Measurements from ENCODE around the gene PALLD. TPM values are rescaled to one million over a fixed set of nuclear protein-coding genes. Genes with fewer than 3 reads are reported as not detected.

Gene PALLD
- total RNA-seq, 2 donors from 2014 or later: 72.1 to 195 TPM

DNA sequence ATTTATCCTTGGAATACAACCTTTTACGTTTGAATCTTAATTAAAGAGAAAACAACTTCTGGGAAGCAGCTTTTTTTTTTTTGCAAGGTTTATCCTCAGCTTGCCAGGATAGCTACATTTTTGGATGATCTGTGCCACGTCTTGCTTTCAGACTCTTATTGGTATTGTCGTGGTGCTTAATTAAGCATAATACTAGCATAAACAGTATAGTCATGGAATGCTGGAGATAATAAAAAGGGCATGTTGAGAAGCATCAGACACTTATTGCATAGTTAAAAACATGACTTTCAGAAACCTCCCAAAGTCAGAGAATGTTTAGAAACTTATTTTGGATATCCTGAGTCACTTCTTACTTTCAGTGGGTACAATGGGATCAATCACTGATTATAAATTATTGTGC lies 77.0 kb downstream of the PALLD start:
- DNase-seq: no peak
- Histone ChIP-seq H3K9me3 (no peaks in the 10 kb centered on the region), H3K9ac (ENCODE audit: low read depth in 2 of 2, low read length in 2 of 2) (no peak overlapping the region), H3K4me3 (no peak overlapping the region), H3K4me1 (no peaks in the 10 kb centered on the region), H3K27ac (no peak overlapping the region), H3K27me3 (no peaks in the 10 kb centered on the region), H3K36me3 (no peaks in the 10 kb centered on the region)
- TF ChIP-seq, protein P1, sequence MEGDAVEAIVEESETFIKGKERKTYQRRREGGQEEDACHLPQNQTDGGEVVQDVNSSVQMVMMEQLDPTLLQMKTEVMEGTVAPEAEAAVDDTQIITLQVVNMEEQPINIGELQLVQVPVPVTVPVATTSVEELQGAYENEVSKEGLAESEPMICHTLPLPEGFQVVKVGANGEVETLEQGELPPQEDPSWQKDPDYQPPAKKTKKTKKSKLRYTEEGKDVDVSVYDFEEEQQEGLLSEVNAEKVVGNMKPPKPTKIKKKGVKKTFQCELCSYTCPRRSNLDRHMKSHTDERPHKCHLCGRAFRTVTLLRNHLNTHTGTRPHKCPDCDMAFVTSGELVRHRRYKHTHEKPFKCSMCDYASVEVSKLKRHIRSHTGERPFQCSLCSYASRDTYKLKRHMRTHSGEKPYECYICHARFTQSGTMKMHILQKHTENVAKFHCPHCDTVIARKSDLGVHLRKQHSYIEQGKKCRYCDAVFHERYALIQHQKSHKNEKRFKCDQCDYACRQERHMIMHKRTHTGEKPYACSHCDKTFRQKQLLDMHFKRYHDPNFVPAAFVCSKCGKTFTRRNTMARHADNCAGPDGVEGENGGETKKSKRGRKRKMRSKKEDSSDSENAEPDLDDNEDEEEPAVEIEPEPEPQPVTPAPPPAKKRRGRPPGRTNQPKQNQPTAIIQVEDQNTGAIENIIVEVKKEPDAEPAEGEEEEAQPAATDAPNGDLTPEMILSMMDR (IDR thresholded peaks at IDR 0.05): no peak
- intact Hi-C loops (cut with DNase I): no loop called here

DNA sequence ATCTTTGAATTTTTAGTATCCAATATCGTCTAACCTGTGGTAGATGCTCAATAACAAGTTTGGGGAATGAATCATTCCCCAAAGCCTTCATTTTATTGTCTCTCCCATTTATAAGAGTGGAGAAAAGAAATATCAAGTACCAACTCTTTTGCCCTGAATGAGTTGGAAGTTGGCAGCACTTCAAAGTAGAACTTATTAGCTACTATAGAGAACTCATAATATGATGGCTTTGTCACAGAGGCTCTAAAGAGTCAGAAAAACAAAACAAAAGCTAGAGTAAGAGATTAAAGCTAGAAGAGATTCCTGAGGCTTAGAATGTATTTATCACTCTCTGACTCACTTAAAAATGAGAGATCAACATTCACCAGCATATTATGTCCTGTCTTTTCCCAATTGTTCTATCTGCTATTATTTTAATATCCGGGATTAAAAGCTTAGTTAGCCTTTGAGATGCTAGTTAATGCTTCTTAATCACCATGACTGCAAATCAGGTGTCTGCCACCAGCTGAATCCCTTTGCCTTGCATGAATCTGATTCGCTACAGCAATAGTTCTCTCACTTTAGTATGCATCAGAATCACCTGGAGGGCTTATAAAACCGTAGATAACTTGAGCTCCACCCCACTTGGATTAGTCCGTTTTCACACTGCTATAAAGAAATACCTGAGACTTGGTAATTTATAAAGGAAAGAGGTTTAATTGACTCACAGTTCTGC lies 77.9 kb downstream of the PALLD start:
- H3K27ac ChIP-seq: no peak overlapping the region
- intact Hi-C loops (cut with DNase I): no loop called here
- no peak overlapping the region for H3K4me3 ChIP-seq
- no peak overlapping the region for H3K9ac ChIP-seq (ENCODE audit: low read depth in 2 of 2, low read length in 2 of 2)
- H3K27me3 ChIP-seq: no peaks in the 10 kb centered on the region
- H3K9me3 ChIP-seq: no peaks in the 10 kb centered on the region
- no peak for DNase-seq
- H3K36me3 ChIP-seq: no peaks in the 10 kb centered on the region
- H3K4me1 ChIP-seq: no peaks in the 10 kb centered on the region
- TF ChIP-seq, protein P1 (IDR thresholded peaks at IDR 0.05): no peak

DNA sequence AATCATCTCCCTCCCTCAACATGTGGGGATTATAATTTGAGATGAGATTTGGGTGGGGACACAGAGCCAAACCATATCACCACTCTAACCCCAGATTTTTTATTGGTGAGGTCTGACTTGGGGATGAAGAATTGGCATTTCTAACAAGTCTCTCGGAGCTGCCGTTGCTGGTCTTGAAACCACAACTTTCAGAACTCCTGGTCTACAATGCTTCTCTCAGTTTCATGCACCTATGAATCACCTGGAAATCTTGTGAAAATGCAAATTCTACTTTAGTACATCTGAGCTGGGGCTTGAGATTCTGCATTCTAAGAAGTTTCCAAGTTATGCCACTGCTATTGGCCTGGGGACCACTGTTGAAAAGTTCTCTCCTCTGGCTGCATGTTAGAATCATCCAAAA lies 78.6 kb downstream of the PALLD start:
- intact Hi-C loops (cut with DNase I): no loop called here
- Histone ChIP-seq H3K36me3 (no peaks in the 10 kb centered on the region), H3K27me3 (no peaks in the 10 kb centered on the region), H3K4me1 (no peaks in the 10 kb centered on the region), H3K27ac (no peak overlapping the region), H3K4me3 (no peak overlapping the region), H3K9ac (ENCODE audit: low read depth in 2 of 2, low read length in 2 of 2) (no peak overlapping the region), H3K9me3 (no peaks in the 10 kb centered on the region)
- TF ChIP-seq, protein P1 (IDR thresholded peaks at IDR 0.05): no peak
- no peak for DNase-seq

DNA sequence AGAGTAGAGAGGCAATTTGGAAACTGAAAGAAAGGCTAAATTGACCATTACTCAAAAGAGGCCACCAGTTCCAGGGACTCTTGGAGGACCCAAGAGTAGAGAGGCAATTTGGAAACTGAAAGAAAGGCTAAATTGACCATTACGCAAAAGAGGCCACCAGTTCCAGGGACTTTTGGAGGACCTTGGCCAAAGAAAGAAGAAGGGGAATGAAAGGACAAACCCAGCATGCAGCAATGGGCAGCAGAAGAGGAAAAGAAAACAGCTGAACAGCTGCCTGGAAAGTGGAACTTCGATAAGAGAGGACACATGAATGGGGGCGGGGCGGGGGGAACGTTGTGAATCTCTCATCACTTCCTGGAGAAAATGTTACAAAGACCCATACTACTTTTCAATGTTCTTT lies 80.8 kb downstream of the PALLD start:
- TF ChIP-seq, protein P1 (IDR thresholded peaks at IDR 0.05): no peak
- intact Hi-C loops (cut with DNase I): no loop called here
- no peak overlapping the region for H3K4me3 ChIP-seq
- H3K27me3 ChIP-seq: no peaks in the 10 kb centered on the region
- H3K27ac ChIP-seq: no peak overlapping the region
- DNase-seq: no peak
- H3K9me3 ChIP-seq: no peaks in the 10 kb centered on the region
- no peak overlapping the region for H3K9ac ChIP-seq (ENCODE audit: low read depth in 2 of 2, low read length in 2 of 2)
- H3K36me3 ChIP-seq: no peaks in the 10 kb centered on the region
- no peaks in the 10 kb centered on the region for H3K4me1 ChIP-seq

DNA sequence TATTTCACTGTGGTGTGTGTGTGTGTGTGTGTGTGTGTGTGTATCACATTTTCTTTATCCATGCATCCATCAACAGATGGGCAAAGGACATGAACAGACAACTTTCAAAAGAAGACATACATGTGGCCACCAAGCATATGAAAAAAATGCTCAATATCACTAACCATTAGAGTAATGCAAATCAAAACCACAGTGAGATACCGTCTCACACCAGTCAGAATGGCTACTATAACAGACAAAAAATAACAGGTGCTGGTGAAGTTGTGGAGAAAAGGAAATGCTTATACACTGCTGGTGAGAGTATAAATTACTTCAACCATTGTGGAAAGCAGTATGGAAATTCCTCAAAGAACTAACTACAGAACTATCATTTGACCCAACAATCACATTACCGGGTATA lies 83.4 kb downstream of the PALLD start:
- DNase-seq: no peak
- intact Hi-C loops (cut with DNase I): loop anchor here (5.0 to 10.0 kb wide), 3 partner anchors 95 to 337 kb away; no protein-coding TSS in a partner anchor
- TF ChIP-seq, protein P1 (IDR thresholded peaks at IDR 0.05): no peak
- Histone ChIP-seq H3K9me3 (no peaks in the 10 kb centered on the region), H3K27me3 (no peaks in the 10 kb centered on the region), H3K4me3 (no peak overlapping the region), H3K27ac (no peak overlapping the region), H3K36me3 (no peaks in the 10 kb centered on the region), H3K4me1 (no peaks in the 10 kb centered on the region), H3K9ac (ENCODE audit: low read depth in 2 of 2, low read length in 2 of 2) (no peak overlapping the region)

Measured in colonic mucosa (tissue), 4 donors.